GM18867 (cell line): ENCODE data around the gene RGL1.

Experiments
- ATAC-seq: cut with Tn5 transposase; IDR thresholded peaks from one replicate; pipeline ENCODE4 v1.9.1; 2021; ENCODE audit warnings: mild to moderate bottlenecking, moderate library complexity; ENCODE audit not compliant: unreplicated experiment

The RGL1 gene

GRCh38 chr1:183859831-183860230, 54.9 kb downstream of the RGL1 start:
- no peak for ATAC-seq

GRCh38 chr1:183862967-183863366, 58.0 kb downstream of the RGL1 start:
- ATAC-seq: no peak

GRCh38 chr1:183863852-183864251, 58.9 kb downstream of the RGL1 start:
- no peak for ATAC-seq

GRCh38 chr1:183864611-183865010, 59.7 kb downstream of the RGL1 start:
- no peak for ATAC-seq

- no peak for ATAC-seq
Measured at GRCh38 chr1:183869230-183869629, 64.3 kb downstream of the RGL1 start.

GRCh38 chr1:183869664-183870063, 64.7 kb downstream of the RGL1 start:
- no peak for ATAC-seq

GRCh38 chr1:183870351-183871077, 65.6 kb downstream of the RGL1 start:
- peak; percentile 30 for ATAC-seq

GRCh38 chr1:183871142-183871541, 66.2 kb downstream of the RGL1 start:
- peak; percentile 63 for ATAC-seq

- ATAC-seq: no peak
Measured at GRCh38 chr1:183871601-183872000, 66.7 kb downstream of the RGL1 start.

GRCh38 chr1:183872403-183872802, 67.5 kb downstream of the RGL1 start:
- no peak for ATAC-seq

- ATAC-seq: no peak
Measured at GRCh38 chr1:183873642-183874041, 68.7 kb downstream of the RGL1 start.

- ATAC-seq: no peak
Measured at GRCh38 chr1:183876309-183876708, 71.4 kb downstream of the RGL1 start.

GRCh38 chr1:183877053-183877720, 72.3 kb downstream of the RGL1 start:
- ATAC-seq: no peak

GRCh38 chr1:183879494-183879893, 74.6 kb downstream of the RGL1 start:
- ATAC-seq: no peak

- no peak for ATAC-seq
Measured at GRCh38 chr1:183879966-183880365, 75.0 kb downstream of the RGL1 start.

GRCh38 chr1:183880531-183881243, 75.8 kb downstream of the RGL1 start:
- ATAC-seq: no peak

- no peak for ATAC-seq
Measured at GRCh38 chr1:183881387-183882131, 76.6 kb downstream of the RGL1 start.

- no peak for ATAC-seq
Measured at GRCh38 chr1:183882335-183883167, 77.6 kb downstream of the RGL1 start.

- ATAC-seq: no peak
Measured at GRCh38 chr1:183883623-183884022, 78.7 kb downstream of the RGL1 start.

- no peak for ATAC-seq
Measured at GRCh38 chr1:183884526-183884925, 79.6 kb downstream of the RGL1 start.
